SK-N-SH treated with all-trans-retinoic acid at 6 μM for 48 hours (cell line): ENCODE results near the gene HOXD8.

Experiments used
- ARNTL ChIP-seq: fragments of 450-650 bp; formaldehyde crosslinking; IDR thresholded peaks from 2 replicates; pipeline ENCODE4 v1.5.0; 2020; ENCODE audit warnings: low read depth, mild to moderate bottlenecking, moderate library complexity, borderline replicate concordance
- BACH2 ChIP-seq: fragments of 250-450 bp; sonication (Bioruptor Pico); IDR thresholded peaks from 2 replicates; pipeline ENCODE4 v1.9.0; 2021; ENCODE audit warnings: mild to moderate bottlenecking, borderline replicate concordance
- CSDC2 ChIP-seq: fragments of 250-450 bp; sonication (Bioruptor Pico); IDR thresholded peaks from 2 replicates; pipeline ENCODE4 v1.5.0; 2020; ENCODE audit warnings: mild to moderate bottlenecking, moderate library complexity
- TCF4 ChIP-seq: fragments of 250-450 bp; sonication (Bioruptor Pico); IDR thresholded peaks from 2 replicates; pipeline ENCODE4 v1.8.0; 2021; ENCODE audit warnings: mild to moderate bottlenecking, moderate library complexity, borderline replicate concordance
- TF ChIP-seq, protein P1 (sequence below): fragments of 250-450 bp; sonication (Bioruptor Pico); IDR thresholded peaks from 2 replicates; pipeline ENCODE4 v1.8.0; 2020; ENCODE audit warnings: mild to moderate bottlenecking, moderate library complexity, borderline replicate concordance

DNA sequence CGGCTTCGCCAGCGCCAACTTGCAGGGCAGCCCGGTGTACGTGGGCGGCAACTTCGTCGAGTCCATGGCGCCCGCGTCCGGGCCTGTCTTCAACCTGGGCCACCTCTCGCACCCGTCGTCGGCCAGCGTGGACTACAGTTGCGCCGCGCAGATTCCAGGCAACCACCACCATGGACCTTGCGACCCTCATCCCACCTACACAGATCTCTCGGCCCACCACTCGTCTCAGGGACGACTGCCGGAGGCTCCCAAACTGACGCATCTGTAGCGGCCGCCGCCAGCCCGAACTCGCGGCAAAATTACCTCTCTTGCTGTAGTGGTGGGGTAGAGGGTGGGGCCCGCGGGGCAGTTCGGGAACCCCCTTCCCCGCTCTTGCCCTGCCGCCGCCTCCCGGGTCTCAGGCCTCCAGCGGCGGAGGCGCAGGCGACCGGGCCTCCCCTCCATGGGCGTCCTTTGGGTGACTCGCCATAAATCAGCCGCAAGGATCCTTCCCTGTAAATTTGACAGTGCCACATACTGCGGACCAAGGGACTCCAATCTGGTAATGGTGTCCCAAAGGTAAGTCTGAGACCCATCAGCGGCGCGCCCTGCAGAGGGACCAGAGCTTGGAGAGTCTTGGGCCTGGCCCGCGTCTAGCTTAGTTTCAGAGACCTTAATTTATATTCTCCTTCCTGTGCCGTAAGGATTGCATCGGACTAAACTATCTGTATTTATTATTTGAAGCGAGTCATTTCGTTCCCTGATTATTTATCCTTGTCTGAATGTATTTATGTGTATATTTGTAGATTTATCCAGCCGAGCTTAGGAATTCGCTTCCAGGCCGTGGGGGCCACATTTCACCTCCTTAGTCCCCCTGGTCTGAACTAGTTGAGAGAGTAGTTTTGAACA, 42.7 kb downstream of the HOXD8 start:
- TF ChIP-seq ARNTL (CRISPR knock-in tag): no peak
- TF ChIP-seq, protein P1, sequence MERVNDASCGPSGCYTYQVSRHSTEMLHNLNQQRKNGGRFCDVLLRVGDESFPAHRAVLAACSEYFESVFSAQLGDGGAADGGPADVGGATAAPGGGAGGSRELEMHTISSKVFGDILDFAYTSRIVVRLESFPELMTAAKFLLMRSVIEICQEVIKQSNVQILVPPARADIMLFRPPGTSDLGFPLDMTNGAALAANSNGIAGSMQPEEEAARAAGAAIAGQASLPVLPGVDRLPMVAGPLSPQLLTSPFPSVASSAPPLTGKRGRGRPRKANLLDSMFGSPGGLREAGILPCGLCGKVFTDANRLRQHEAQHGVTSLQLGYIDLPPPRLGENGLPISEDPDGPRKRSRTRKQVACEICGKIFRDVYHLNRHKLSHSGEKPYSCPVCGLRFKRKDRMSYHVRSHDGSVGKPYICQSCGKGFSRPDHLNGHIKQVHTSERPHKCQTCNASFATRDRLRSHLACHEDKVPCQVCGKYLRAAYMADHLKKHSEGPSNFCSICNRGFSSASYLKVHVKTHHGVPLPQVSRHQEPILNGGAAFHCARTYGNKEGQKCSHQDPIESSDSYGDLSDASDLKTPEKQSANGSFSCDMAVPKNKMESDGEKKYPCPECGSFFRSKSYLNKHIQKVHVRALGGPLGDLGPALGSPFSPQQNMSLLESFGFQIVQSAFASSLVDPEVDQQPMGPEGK: no peak
- TF ChIP-seq TCF4: no peak
- no peak for TF ChIP-seq CSDC2 (CRISPR knock-in tag)
- TF ChIP-seq BACH2: no peak
